Thoracic aorta (tissue), 2 donors: Measurements from ENCODE around the gene CD101. TPM values are rescaled to one million over a fixed set of nuclear protein-coding genes. Genes with fewer than 3 reads are reported as not detected.

Experiments
- ATAC-seq: fragments of 150-250 bp; one replicate; pipeline ENCODE4 v1.8.0; 2017; ENCODE audit warnings: low read depth; ENCODE audit not compliant: insufficient number of reproducible peaks, low FRiP score
- DNase-seq: peaks from one replicate; pipeline ENCODE4 v3.0.0-alpha.2; 2020; ENCODE audit warnings: low spot score
- H3K27ac ChIP-seq, 2 donors: fragments of 200-600 bp; sonication (generic); 1 replicate in 1 of 2; 2 replicates in 1 of 2; pipeline ENCODE4 v1.5.1; 2016; ENCODE audit warnings: mild to moderate bottlenecking in 2 of 2, moderate library complexity in 2 of 2
- H3K27me3 ChIP-seq: fragments of 200-600 bp; sonication (generic); replicated peaks from 2 replicates; pipeline ENCODE4 v1.6.0; 2016; ENCODE audit warnings: mild to moderate bottlenecking; ENCODE audit not compliant: insufficient read depth
- H3K36me3 ChIP-seq: fragments of 200-600 bp; sonication (generic); one replicate; pipeline ENCODE4 v1.5.1; 2016
- H3K4me1 ChIP-seq, 2 donors: fragments of 200-600 bp; sonication (generic); 1 replicate in 1 of 2; 2 replicates in 1 of 2; pipeline versions ENCODE4 v1.5.1 to v1.6.0; 2016; ENCODE audit warnings: low read depth in 2 of 2, mild to moderate bottlenecking in 1 of 2; ENCODE audit not compliant: control insufficient read depth in 1 of 2
- H3K4me3 ChIP-seq: fragments of 200-600 bp; sonication (generic); 2 replicates; pipeline ENCODE4 v1.5.1; 2016; ENCODE audit warnings: mild to moderate bottlenecking
- H3K9me3 ChIP-seq: fragments of 200-600 bp; sonication (generic); 2 replicates; pipeline ENCODE4 v1.5.1; 2016
- CTCF ChIP-seq: fragments of 200-600 bp; sonication (generic); IDR thresholded peaks from one replicate; pipeline ENCODE4 v1.5.1; 2019; ENCODE audit warnings: antibody characterized with exemption
- total RNA-seq, 2 donors: library from RNA; depleted of rRNA; stranded (reverse); fragments of >200 nt; gene quantifications; one replicate each; pipeline versions ENCODE4 v1.1.0 to v1.2.3, GENCODE V29; 2016

The CD101 gene
- total RNA-seq, 2 donors from 2014 or later: 0.85 to 1.8 TPM

- ATAC-seq (no peak), DNase-seq (no peak)
- no peaks in the 10 kb centered on the region for H3K36me3 ChIP-seq
These were observed 19.1 kb downstream of the CD101 start for GRCh38 chr1:117020526-117021156.

GRCh38 chr1:117022114-117022513, 20.6 kb downstream of the CD101 start:
- no peaks in the 10 kb centered on the region for H3K36me3 ChIP-seq
- ATAC-seq (no peak), DNase-seq (no peak)
- peaks cover 4 to 13% of the 10 kb centered on the region in 2 donors for H3K4me1 ChIP-seq
- TF ChIP-seq CTCF: no peak
- no peaks in the 10 kb centered on the region for H3K9me3 ChIP-seq
- H3K27ac ChIP-seq: no peak overlapping the region
- H3K27me3 ChIP-seq: no peaks in the 10 kb centered on the region
- H3K4me3 ChIP-seq: no peak overlapping the region

More at GRCh38 chr1:117020526-117021156, 19.1 kb downstream of the CD101 start:
- Histone ChIP-seq H3K27ac (no peak overlapping the region), H3K4me1 (no peaks in the 10 kb centered on the region), H3K9me3 (no peaks in the 10 kb centered on the region), H3K27me3 (no peaks in the 10 kb centered on the region), H3K4me3 (no peak overlapping the region)
- no peak for TF ChIP-seq CTCF

GRCh38 chr1:117025568-117025967, 24.0 kb downstream of the CD101 start:
- Histone ChIP-seq H3K4me1 (peaks cover 6 to 16% of the 10 kb centered on the region in 2 donors), H3K9me3 (no peaks in the 10 kb centered on the region), H3K27ac (no peak overlapping the region), H3K36me3 (no peaks in the 10 kb centered on the region), H3K4me3 (no peak overlapping the region), H3K27me3 (no peaks in the 10 kb centered on the region)
- ATAC-seq (no peak), DNase-seq (no peak)
- TF ChIP-seq CTCF: no peak

- H3K27ac ChIP-seq: no peak overlapping the region
- H3K27me3 ChIP-seq: no peaks in the 10 kb centered on the region
- H3K36me3 ChIP-seq: no peaks in the 10 kb centered on the region
- no peak for DNase-seq
- TF ChIP-seq CTCF: no peak
- no peaks in the 10 kb centered on the region for H3K9me3 ChIP-seq
- peaks cover 6 to 16% of the 10 kb centered on the region in 2 donors for H3K4me1 ChIP-seq
- H3K4me3 ChIP-seq: no peak overlapping the region
- ATAC-seq: no peak
These were observed 24.8 kb downstream of the CD101 start for GRCh38 chr1:117026361-117026760.

- no peak for TF ChIP-seq CTCF
- no peak for DNase-seq
- ATAC-seq: no peak
These were observed 28.1 kb downstream of the CD101 start for GRCh38 chr1:117029685-117030084.

More at GRCh38 chr1:117029685-117030084, 28.1 kb downstream of the CD101 start:
- Histone ChIP-seq H3K36me3 (no peaks in the 10 kb centered on the region), H3K27me3 (no peaks in the 10 kb centered on the region), H3K27ac (no peak overlapping the region), H3K4me3 (no peak overlapping the region), H3K4me1 (peaks cover 6 to 16% of the 10 kb centered on the region in 2 donors), H3K9me3 (no peaks in the 10 kb centered on the region)
